Measurements from ENCODE around the gene MAD1L1.

Gene MAD1L1

DNA sequence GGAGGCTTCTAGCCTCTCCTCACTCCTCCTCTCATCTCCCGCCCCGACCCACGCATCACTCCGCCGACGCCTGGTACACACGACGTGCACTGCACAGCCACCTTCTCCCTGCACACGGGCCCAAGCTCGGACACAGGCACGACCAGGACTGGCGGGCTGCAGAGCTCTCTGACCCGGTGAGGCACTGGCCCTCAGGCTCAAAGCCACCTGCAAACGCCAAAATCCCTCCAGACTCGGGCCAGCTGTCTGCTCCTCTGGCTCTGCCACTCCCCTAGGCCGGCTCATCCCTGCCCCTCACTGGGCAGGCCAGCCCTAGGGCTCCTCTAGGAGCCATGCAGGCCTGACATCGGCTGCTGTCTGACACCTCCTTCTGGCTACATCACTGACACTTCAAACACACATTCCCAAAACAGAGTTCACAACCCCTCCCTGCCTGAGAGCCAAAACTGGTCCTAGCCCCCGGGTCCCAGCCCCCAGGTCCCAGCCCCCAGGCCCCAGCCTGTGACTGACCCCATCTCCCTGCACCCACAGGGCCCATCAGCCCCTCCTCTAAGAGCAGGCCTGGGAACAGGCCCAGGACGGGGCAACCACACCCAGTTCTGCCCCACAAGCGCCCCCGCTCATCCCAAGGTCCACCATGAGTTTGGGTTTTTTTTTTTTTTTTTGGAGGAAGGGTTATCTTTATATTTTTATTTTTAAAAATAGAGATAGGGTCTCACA is 35.1 kb downstream of the MAD1L1 start:
- H3K36me3 ChIP-seq, result peaks cover 58% of the 10 kb centered on the region

GRCh38 chr7:2196381-2197378 is 36.1 kb downstream of the MAD1L1 start:
- H3K36me3 ChIP-seq, result peaks cover 52% of the 10 kb centered on the region
- no peak overlapping the region for H3K27ac ChIP-seq
- H3K4me1 ChIP-seq (ENCODE audit: control insufficient read depth in 1 of 2, insufficient read depth in 1 of 2, low read depth in 1 of 2, low read length in 1 of 2), result no peaks in the 10 kb centered on the region
- H3K4me3 ChIP-seq (ENCODE audit: low read depth in 1 of 2, low read length in 1 of 2), result no peak overlapping the region
- H3K9me3 ChIP-seq, result no peaks in the 10 kb centered on the region
- H3K27me3 ChIP-seq, result no peaks in the 10 kb centered on the region
- TF ChIP-seq, protein P1, sequence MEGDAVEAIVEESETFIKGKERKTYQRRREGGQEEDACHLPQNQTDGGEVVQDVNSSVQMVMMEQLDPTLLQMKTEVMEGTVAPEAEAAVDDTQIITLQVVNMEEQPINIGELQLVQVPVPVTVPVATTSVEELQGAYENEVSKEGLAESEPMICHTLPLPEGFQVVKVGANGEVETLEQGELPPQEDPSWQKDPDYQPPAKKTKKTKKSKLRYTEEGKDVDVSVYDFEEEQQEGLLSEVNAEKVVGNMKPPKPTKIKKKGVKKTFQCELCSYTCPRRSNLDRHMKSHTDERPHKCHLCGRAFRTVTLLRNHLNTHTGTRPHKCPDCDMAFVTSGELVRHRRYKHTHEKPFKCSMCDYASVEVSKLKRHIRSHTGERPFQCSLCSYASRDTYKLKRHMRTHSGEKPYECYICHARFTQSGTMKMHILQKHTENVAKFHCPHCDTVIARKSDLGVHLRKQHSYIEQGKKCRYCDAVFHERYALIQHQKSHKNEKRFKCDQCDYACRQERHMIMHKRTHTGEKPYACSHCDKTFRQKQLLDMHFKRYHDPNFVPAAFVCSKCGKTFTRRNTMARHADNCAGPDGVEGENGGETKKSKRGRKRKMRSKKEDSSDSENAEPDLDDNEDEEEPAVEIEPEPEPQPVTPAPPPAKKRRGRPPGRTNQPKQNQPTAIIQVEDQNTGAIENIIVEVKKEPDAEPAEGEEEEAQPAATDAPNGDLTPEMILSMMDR (IDR thresholded peaks at IDR 0.05), result no peak

More for the DNA sequence above, 35.1 kb downstream of the MAD1L1 start:
- TF ChIP-seq, protein P1 (IDR thresholded peaks at IDR 0.05), result no peak
- no peaks in the 10 kb centered on the region for H3K27me3 ChIP-seq
- H3K9me3 ChIP-seq, result no peaks in the 10 kb centered on the region
- no peak overlapping the region for H3K27ac ChIP-seq
- H3K4me1 ChIP-seq (ENCODE audit: control insufficient read depth in 1 of 2, insufficient read depth in 1 of 2, low read depth in 1 of 2, low read length in 1 of 2), result no peaks in the 10 kb centered on the region
- H3K4me3 ChIP-seq (ENCODE audit: low read depth in 1 of 2, low read length in 1 of 2), result no peak overlapping the region

- no peak overlapping the region for H3K27ac ChIP-seq
- H3K4me1 ChIP-seq (ENCODE audit: control insufficient read depth in 1 of 2, insufficient read depth in 1 of 2, low read depth in 1 of 2, low read length in 1 of 2), result no peaks in the 10 kb centered on the region
- H3K9me3 ChIP-seq, result no peaks in the 10 kb centered on the region
- no peak overlapping the region for H3K4me3 ChIP-seq (ENCODE audit: low read depth in 1 of 2, low read length in 1 of 2)
- peaks cover 43% of the 10 kb centered on the region for H3K36me3 ChIP-seq
- TF ChIP-seq, protein P1 (IDR thresholded peaks at IDR 0.05), result no peak
- no peaks in the 10 kb centered on the region for H3K27me3 ChIP-seq
Measured at GRCh38 chr7:2195400-2196246, 37.1 kb downstream of the MAD1L1 start.

DNA sequence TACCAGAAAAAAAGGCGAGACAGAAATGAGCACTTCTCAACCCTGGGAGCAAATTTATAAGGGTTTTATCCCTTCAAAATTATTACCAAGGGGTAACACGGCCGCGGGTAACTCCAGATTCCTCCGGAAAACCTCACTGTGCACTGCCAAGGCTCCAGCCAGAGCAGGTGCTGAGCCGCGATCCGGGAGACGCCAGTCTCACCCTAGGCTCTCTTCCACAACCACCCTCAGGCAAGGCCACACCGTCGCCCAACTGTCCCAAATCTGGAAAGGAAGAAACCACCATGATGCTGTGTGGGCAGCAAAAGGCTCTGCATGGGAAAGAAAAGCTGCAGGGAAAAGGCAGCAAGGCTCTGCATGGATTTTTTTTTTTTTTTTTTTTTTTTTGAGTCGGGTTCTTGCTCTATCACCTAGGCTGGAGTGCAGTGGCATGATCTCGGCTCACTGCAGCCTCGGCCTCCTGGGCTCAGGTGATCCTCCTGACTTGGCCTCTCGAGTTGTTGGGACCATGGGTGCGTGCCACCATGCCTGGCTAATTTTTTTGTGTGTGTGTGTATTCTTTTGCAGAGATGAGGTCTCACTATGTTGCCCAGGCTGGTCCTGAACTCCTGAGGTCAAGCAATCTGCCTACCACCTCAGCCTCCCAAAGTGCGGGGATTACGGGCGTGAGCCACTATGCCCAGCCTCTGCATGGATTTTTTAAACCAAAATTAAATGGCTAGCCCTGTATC is 39.0 kb downstream of the MAD1L1 start:
- no peaks in the 10 kb centered on the region for H3K4me1 ChIP-seq (ENCODE audit: control insufficient read depth in 1 of 2, insufficient read depth in 1 of 2, low read depth in 1 of 2, low read length in 1 of 2)
- no peaks in the 10 kb centered on the region for H3K27me3 ChIP-seq
- H3K4me3 ChIP-seq (ENCODE audit: low read depth in 1 of 2, low read length in 1 of 2), result no peak overlapping the region
- H3K9me3 ChIP-seq, result no peaks in the 10 kb centered on the region
- H3K36me3 ChIP-seq, result peaks cover 24% of the 10 kb centered on the region
- TF ChIP-seq, protein P1 (IDR thresholded peaks at IDR 0.05), result no peak
- H3K27ac ChIP-seq, result no peak overlapping the region
